ENCODE data around the gene PAX3. TPM values are rescaled to one million over a fixed set of nuclear protein-coding genes. Genes with fewer than 3 reads are reported as not detected.
A peak's percentile ranks its signal among the peaks of the same experiment; 100 is the strongest.

PAX3 gene
- polyA plus RNA-seq, 3 donors = not detected

- Histone ChIP-seq H2AFZ (ENCODE audit: insufficient read depth, low read depth, low read length, poor library complexity, severe bottlenecking) (no peak overlapping the region), H3K27me3 (ENCODE audit: control insufficient read depth in 2 of 2, insufficient read depth in 2 of 2, low read length in 2 of 2) (peaks cover 95 to 99% of the 10 kb centered on the region in 2 donors), H3K9ac (ENCODE audit: insufficient read depth, low read length, poor library complexity, severe bottlenecking) (no peak overlapping the region), H3K27ac (ENCODE audit: low read depth in 1 of 2, low read length in 2 of 2) (no peak overlapping the region), H3K4me1 (ENCODE audit: control insufficient read depth in 1 of 2, insufficient read depth in 2 of 2, low read length in 2 of 2) (peaks cover 46 to 48% of the 10 kb centered on the region in 2 donors), H4K20me1 (ENCODE audit: insufficient read depth, low read length) (no peaks in the 10 kb centered on the region), H3K79me2 (ENCODE audit: insufficient read depth, low read length) (no peaks in the 10 kb centered on the region), H3K36me3 (replicated peaks in 1 of 2; ENCODE audit: control insufficient read depth in 1 of 2, insufficient read depth in 2 of 2, low read length in 2 of 2) (no peaks in the 10 kb centered on the region), H3K4me2 (replicated peaks; ENCODE audit: extremely low read depth, low read length, poor library complexity, severe bottlenecking) (peak overlapping the region; percentile 85), H3K4me3 (replicated peaks in 1 of 3; ENCODE audit: low read depth in 2 of 3, low read length in 3 of 3) (peak overlapping the region in 1 of 3 experiments; percentile 79), H3K9me3 (replicated peaks in 1 of 2; ENCODE audit: control insufficient read depth in 1 of 2, insufficient read depth in 1 of 2, low read length in 2 of 2) (peaks cover 21 to 85% of the 10 kb centered on the region in 2 donors)
- H3K4me1 Mint-ChIP-seq = peaks cover 58% of the 10 kb centered on the region
- peaks cover 2 to 60% (median 52%) of the 10 kb centered on the region in 7 donors for H3K9me3 Mint-ChIP-seq
- no peak for TF ChIP-seq CTCF (IDR thresholded peaks at IDR 0.05)
- peaks cover 99 to 100% (median 99%) of the 10 kb centered on the region in 3 donors for H3K27me3 Mint-ChIP-seq (ENCODE audit: low read depth in 3 of 3)
- DNase-seq = no peak
- intact Hi-C loops (cut with micrococcal nuclease) = no loop called here
- peaks cover 10 to 20% of the 10 kb centered on the region in 2 donors for H3K36me3 Mint-ChIP-seq
- peak overlapping the region; percentile 88 to 96 for H3K4me3 Mint-ChIP-seq
- no peak overlapping the region for H3K27ac Mint-ChIP-seq
- 8% methylated on average over 26 of the region's 36 CpGs for WGBS (ENCODE audit: insufficient coverage)
These were observed 4.9 kb downstream of the PAX3 start for GRCh38 chr2:222293660-222294630.

GRCh38 chr2:222292149-222293134 is 6.4 kb downstream of the PAX3 start:
- peaks cover 97 to 100% (median 97%) of the 10 kb centered on the region in 3 donors for H3K27me3 Mint-ChIP-seq (ENCODE audit: low read depth in 3 of 3)
- H3K4me3 Mint-ChIP-seq = peak overlapping the region in 1 of 2 donors; percentile 96
- H3K27ac Mint-ChIP-seq = no peak overlapping the region

More at GRCh38 chr2:222292149-222293134, 6.4 kb downstream of the PAX3 start:
- H4K20me1 ChIP-seq (ENCODE audit: insufficient read depth, low read length) = no peaks in the 10 kb centered on the region
- no peak overlapping the region for H2AFZ ChIP-seq (ENCODE audit: insufficient read depth, low read depth, low read length, poor library complexity, severe bottlenecking)
- no peak for DNase-seq
- H3K4me3 ChIP-seq (replicated peaks in 1 of 3; ENCODE audit: low read depth in 2 of 3, low read length in 3 of 3) = no peak overlapping the region
- TF ChIP-seq CTCF (IDR thresholded peaks at IDR 0.05) = no peak
- no peaks in the 10 kb centered on the region for H3K36me3 ChIP-seq (replicated peaks in 1 of 2; ENCODE audit: control insufficient read depth in 1 of 2, insufficient read depth in 2 of 2, low read length in 2 of 2)
- H3K9me3 ChIP-seq (replicated peaks in 1 of 2; ENCODE audit: control insufficient read depth in 1 of 2, insufficient read depth in 1 of 2, low read length in 2 of 2) = peaks cover 8 to 85% of the 10 kb centered on the region in 2 donors
- Mint-ChIP-seq H3K4me1 (peaks cover 49% of the 10 kb centered on the region), H3K9me3 (peaks cover 0 to 49% (median 44%) of the 10 kb centered on the region in 7 donors), H3K36me3 (peaks cover 8 to 9% of the 10 kb centered on the region in 2 donors)
- 44% methylated on average over 14 of the region's 14 CpGs for WGBS (ENCODE audit: insufficient coverage)
- intact Hi-C loops (cut with micrococcal nuclease) = no loop called here
- H3K27me3 ChIP-seq (ENCODE audit: control insufficient read depth in 2 of 2, insufficient read depth in 2 of 2, low read length in 2 of 2) = peaks cover 95 to 99% of the 10 kb centered on the region in 2 donors
- H3K4me2 ChIP-seq (replicated peaks; ENCODE audit: extremely low read depth, low read length, poor library complexity, severe bottlenecking) = no peak overlapping the region
- H3K79me2 ChIP-seq (ENCODE audit: insufficient read depth, low read length) = no peaks in the 10 kb centered on the region
- peaks cover 31 to 34% of the 10 kb centered on the region in 2 donors for H3K4me1 ChIP-seq (ENCODE audit: control insufficient read depth in 1 of 2, insufficient read depth in 2 of 2, low read length in 2 of 2)
- no peak overlapping the region for H3K27ac ChIP-seq (ENCODE audit: low read depth in 1 of 2, low read length in 2 of 2)
- H3K9ac ChIP-seq (ENCODE audit: insufficient read depth, low read length, poor library complexity, severe bottlenecking) = no peak overlapping the region

Data from CD14-positive monocyte (primary cell).